ENCODE measurements around the gene HRCT1.

The HRCT1 gene

GRCh38 chr9:35944173-35944572, 38.2 kb downstream of the HRCT1 start:
- no peak for DNase-seq (ENCODE audit: low read depth)

GRCh38 chr9:35944841-35945240, 38.8 kb downstream of the HRCT1 start:
- no peak for DNase-seq (ENCODE audit: low read depth)

GRCh38 chr9:35945341-35946018, 39.5 kb downstream of the HRCT1 start:
- peak; percentile 46 for DNase-seq (ENCODE audit: low read depth)

- DNase-seq (ENCODE audit: low read depth): no peak
These were observed 42.4 kb downstream of the HRCT1 start for GRCh38 chr9:35948451-35948850.

GRCh38 chr9:35948901-35949318, 42.9 kb downstream of the HRCT1 start:
- no peak for DNase-seq (ENCODE audit: low read depth)

GRCh38 chr9:35951736-35952135, 45.7 kb downstream of the HRCT1 start:
- no peak for DNase-seq (ENCODE audit: low read depth)

- DNase-seq (ENCODE audit: low read depth): no peak
These were observed 46.7 kb downstream of the HRCT1 start for GRCh38 chr9:35952526-35953191.

GRCh38 chr9:35954942-35955546, 49.0 kb downstream of the HRCT1 start:
- no peak for DNase-seq (ENCODE audit: low read depth)

GRCh38 chr9:35956651-35957050, 50.6 kb downstream of the HRCT1 start:
- no peak for DNase-seq (ENCODE audit: low read depth)
